ENCODE measurements around the gene SPSB4.

GRCh38 chr3:141128126-141128777, 77.1 kb downstream of the SPSB4 start:
- TF ChIP-seq POLR2A (IDR thresholded peaks at IDR 0.05): no peak
- TF ChIP-seq, protein P1, sequence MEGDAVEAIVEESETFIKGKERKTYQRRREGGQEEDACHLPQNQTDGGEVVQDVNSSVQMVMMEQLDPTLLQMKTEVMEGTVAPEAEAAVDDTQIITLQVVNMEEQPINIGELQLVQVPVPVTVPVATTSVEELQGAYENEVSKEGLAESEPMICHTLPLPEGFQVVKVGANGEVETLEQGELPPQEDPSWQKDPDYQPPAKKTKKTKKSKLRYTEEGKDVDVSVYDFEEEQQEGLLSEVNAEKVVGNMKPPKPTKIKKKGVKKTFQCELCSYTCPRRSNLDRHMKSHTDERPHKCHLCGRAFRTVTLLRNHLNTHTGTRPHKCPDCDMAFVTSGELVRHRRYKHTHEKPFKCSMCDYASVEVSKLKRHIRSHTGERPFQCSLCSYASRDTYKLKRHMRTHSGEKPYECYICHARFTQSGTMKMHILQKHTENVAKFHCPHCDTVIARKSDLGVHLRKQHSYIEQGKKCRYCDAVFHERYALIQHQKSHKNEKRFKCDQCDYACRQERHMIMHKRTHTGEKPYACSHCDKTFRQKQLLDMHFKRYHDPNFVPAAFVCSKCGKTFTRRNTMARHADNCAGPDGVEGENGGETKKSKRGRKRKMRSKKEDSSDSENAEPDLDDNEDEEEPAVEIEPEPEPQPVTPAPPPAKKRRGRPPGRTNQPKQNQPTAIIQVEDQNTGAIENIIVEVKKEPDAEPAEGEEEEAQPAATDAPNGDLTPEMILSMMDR (IDR thresholded peaks at IDR 0.05): no peak
